ENCODE data around the gene ACOX3. TPM values are rescaled to one million over a fixed set of nuclear protein-coding genes. Genes with fewer than 3 reads are reported as not detected.
A peak's percentile ranks its signal among the peaks of the same experiment; 100 is the strongest.

Gene ACOX3
- total RNA-seq, 1 donor = 26.9 TPM

- no peak for DNase-seq (ENCODE audit: low read depth)
- no peak for TF ChIP-seq CTCF (IDR thresholded peaks at IDR 0.05; ENCODE audit: insufficient read depth, low read length)
- no peak overlapping the region for H3K4me3 ChIP-seq (ENCODE audit: low read depth, low read length)
Observed at GRCh38 chr4:8321220-8321619, 119.3 kb downstream of the ACOX3 start.

GRCh38 chr4:8320386-8320750 is 120.2 kb downstream of the ACOX3 start:
- no peak for DNase-seq (ENCODE audit: low read depth)
- no peak overlapping the region for H3K4me3 ChIP-seq (ENCODE audit: low read depth, low read length)
- TF ChIP-seq CTCF (IDR thresholded peaks at IDR 0.05; ENCODE audit: insufficient read depth, low read length) = peak; percentile 17

GRCh38 chr4:8319731-8320385 is 120.7 kb downstream of the ACOX3 start:
- TF ChIP-seq CTCF (IDR thresholded peaks at IDR 0.05; ENCODE audit: insufficient read depth, low read length) = no peak
- H3K4me3 ChIP-seq (ENCODE audit: low read depth, low read length) = no peak overlapping the region
- DNase-seq (ENCODE audit: low read depth) = peak; percentile 77

GRCh38 chr4:8319061-8319460 is 121.5 kb downstream of the ACOX3 start:
- no peak for TF ChIP-seq CTCF (IDR thresholded peaks at IDR 0.05; ENCODE audit: insufficient read depth, low read length)
- no peak for DNase-seq (ENCODE audit: low read depth)
- H3K4me3 ChIP-seq (ENCODE audit: low read depth, low read length) = no peak overlapping the region

- no peak overlapping the region for H3K4me3 ChIP-seq (ENCODE audit: low read depth, low read length)
- DNase-seq (ENCODE audit: low read depth) = no peak
- TF ChIP-seq CTCF (IDR thresholded peaks at IDR 0.05; ENCODE audit: insufficient read depth, low read length) = no peak
Observed at GRCh38 chr4:8318509-8318908, 122.0 kb downstream of the ACOX3 start.

- no peak for TF ChIP-seq CTCF (IDR thresholded peaks at IDR 0.05; ENCODE audit: insufficient read depth, low read length)
- H3K4me3 ChIP-seq (ENCODE audit: low read depth, low read length) = no peak overlapping the region
- DNase-seq (ENCODE audit: low read depth) = no peak
Observed at GRCh38 chr4:8317474-8317873, 123.0 kb downstream of the ACOX3 start.

GRCh38 chr4:8316911-8317351 is 123.6 kb downstream of the ACOX3 start:
- H3K4me3 ChIP-seq (ENCODE audit: low read depth, low read length) = no peak overlapping the region
- no peak for TF ChIP-seq CTCF (IDR thresholded peaks at IDR 0.05; ENCODE audit: insufficient read depth, low read length)
- DNase-seq (ENCODE audit: low read depth) = no peak
